Fibroblast of peridontal ligament (primary cell): ENCODE measurements around the gene TBP.
A peak's percentile ranks its signal among the peaks of the same experiment; 100 is the strongest.

Experiments used
- DNase-seq: peaks from one replicate; pipeline ENCODE4 v3.0.0-alpha.2; 2010; ENCODE audit errors: extremely low read depth

Gene TBP

GRCh38 chr6:170535004-170535403 lies 19.2 kb upstream of the TBP start:
- DNase-seq, result no peak

- DNase-seq, result no peak
Measured at GRCh38 chr6:170536671-170537070, 17.5 kb upstream of the TBP start.

- DNase-seq, result no peak
Measured at GRCh38 chr6:170537329-170537728, 16.8 kb upstream of the TBP start.

- no peak for DNase-seq
Measured at GRCh38 chr6:170542031-170542719, 12.0 kb upstream of the TBP start.

GRCh38 chr6:170545405-170545804 lies 8.8 kb upstream of the TBP start:
- DNase-seq, result no peak

- DNase-seq, result peak; percentile 96
Measured at GRCh38 chr6:170552765-170553533, 1.2 kb upstream of the TBP start, which contains the start of gene PSMB1. PSMB1 (minus strand) TSS chr6:170553307; CDS start chr6:170553242, 65 bp downstream.

GRCh38 chr6:170553534-170554012 lies 596 bp upstream of the TBP start:
- no peak for DNase-seq

GRCh38 chr6:170554796-170555137 lies 598 bp downstream of the TBP start:
- DNase-seq, result no peak

GRCh38 chr6:170555305-170555704 lies 1.1 kb downstream of the TBP start:
- DNase-seq, result no peak

GRCh38 chr6:170561555-170561954 lies 7.4 kb downstream of the TBP start:
- DNase-seq, result no peak

GRCh38 chr6:170564936-170565530 lies 10.9 kb downstream of the TBP start:
- DNase-seq, result no peak

- DNase-seq, result no peak
Measured at GRCh38 chr6:170572704-170573466, 18.7 kb downstream of the TBP start.

- DNase-seq, result no peak
Measured at GRCh38 chr6:170575250-170575649, 21.1 kb downstream of the TBP start.

GRCh38 chr6:170578909-170579308 lies 24.7 kb downstream of the TBP start:
- no peak for DNase-seq

GRCh38 chr6:170583756-170584180 lies 29.6 kb downstream of the TBP start:
- peak; percentile 8 for DNase-seq

- peak; percentile 82 for DNase-seq
Measured at GRCh38 chr6:170584181-170584953, 30.2 kb downstream of the TBP start, which contains the start of gene PDCD2. PDCD2 (minus strand) TSS chr6:170584637; CDS start chr6:170584581, 56 bp downstream.

GRCh38 chr6:170584954-170585498 lies 30.9 kb downstream of the TBP start:
- peak; percentile 1 for DNase-seq

GRCh38 chr6:170590725-170591124 lies 36.6 kb downstream of the TBP start:
- DNase-seq, result no peak

GRCh38 chr6:170596426-170596825 lies 42.3 kb downstream of the TBP start:
- DNase-seq, result no peak

GRCh38 chr6:170597278-170597677 lies 43.1 kb downstream of the TBP start:
- no peak for DNase-seq
